Measurements from ENCODE around the gene TMC6.
"Not testable (repeated sequence)": the region's sequence is repeated elsewhere in the genome, so short reads cannot be mapped to it uniquely, and the experiment has no call there.

TMC6 gene

DNA sequence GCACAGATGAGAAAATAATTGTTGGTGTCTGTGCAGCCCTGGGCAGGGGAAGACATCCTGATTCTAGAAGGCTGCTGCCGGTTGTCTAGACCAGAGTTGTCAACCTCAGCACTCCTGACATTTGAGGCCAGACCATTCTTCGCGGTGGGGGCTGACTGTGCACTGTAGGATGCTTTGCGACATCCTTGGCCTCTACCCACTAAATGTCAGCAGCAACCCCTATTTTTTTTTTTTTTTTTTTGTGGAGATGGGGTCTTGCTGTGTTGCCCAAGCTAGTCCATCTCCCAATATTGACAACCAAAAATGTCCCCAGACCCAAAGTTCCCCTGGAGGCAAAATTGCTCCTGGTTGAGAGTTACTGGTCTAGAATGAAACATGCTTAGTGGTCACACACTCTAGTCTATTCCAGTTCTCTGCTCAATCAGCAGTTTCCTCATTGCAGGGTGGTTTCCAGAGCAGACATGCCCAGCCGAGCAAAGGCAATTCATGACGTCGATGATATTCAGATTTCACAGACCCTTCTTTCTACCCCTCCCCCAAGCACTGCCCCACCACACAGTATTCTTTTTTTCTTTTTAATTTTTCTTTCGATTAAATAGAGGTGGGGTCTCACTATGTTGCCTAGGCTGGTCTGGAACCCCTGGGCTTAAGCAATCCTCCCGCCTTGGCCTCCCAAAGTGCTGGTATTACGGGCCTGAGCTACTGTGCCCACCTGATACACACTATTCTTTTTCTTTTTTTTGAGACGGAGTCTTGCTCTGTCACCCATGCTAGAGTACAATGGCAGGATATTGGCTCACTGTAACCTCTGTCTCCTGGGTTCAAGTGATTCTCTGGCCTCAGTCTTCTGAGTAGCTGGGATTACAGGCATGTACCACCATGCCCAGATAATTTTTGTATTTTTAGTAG is 26.6 kb upstream of the TMC6 start:
- DNase-seq: no peak

DNA sequence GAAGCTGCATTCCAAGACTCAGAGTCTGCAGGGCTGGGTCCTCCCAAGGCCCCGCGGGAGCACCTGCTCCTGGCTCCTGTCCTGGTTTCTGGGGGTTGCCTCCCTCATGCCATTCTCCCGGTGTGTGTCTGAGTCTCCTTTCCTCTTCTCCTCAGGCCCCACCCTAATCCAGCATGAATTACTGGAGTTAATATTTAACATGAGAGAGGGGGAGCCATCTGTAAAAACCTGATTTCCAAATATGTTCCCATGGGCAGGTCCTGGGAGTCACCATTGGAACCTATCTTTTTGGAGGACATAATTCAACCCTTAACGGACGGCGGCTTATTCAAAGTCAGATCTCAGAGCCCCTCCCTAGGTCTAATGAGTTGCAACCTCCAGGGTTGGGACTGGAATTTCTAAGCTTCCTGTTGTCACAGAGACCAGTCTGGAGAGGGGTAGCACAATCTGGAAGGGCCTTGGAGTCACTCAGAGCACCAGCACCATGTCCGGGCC is 23.0 kb upstream of the TMC6 start:
- DNase-seq: no peak

DNA sequence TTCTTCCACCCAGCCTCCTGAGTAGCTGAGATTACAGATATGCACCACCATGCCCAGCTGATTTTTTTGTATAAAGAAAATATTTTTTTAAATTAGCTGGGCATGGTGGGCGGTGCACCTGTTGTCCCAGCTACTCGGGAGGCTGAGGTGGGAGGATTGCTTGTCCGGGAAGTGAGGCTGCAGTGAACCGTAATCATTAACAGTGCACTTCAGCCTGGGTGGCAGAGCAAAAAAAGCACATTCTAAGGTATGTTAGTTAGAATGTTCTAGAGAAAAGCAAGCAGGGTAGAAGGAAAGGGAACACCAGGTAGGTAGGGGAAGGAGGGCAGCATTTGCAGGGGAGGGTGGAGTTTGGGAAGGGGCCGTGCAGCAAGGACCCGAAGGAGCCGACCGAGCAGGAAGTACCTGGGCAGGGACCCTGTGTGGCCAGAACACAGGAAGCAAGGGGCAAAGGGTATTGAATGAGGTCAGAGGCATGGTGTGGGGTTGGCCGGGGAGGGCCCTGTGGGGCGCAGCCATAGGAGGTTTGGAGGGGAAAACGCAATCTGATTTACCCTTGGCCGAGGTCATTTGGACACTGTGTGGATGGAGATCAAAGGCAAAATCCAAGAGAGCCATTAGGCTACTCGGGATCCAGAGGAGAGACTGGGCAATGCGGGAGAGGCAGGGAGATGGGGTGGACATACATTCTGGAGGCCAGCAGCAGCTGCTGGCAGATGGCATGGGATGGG is 19.9 kb upstream of the TMC6 start:
- DNase-seq: no peak

DNA sequence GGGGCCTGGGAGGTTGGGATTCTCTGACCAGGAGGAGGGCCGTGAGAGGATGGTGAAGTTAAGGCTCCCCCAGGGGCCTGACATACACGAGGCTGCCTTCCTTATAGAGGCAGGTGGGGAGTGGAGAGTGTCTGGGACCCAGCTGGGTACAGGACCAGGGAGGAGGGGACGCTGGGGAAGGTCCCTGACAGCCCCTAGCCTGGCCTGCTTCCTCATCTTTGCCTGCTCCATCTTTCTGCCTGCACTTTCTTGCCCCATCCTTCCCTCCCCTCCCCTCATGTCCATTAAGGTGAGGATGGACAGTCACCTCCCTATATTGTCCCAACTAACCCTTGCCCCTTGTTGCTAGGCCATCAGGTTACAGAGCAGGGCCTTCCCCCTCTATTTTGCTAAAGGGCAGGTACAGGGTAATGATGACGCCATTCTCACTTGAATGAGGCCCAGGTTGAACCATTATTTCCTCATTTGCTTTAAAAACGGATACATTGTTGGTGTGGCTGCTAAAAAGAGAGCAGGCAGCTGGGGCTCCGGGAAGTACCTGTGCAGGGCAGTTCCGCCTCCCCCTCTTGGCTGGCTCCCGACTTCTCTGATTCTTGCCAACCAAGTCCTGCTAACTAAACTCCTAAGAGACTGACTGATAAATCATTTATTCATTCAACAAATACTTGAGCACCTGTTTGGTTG is 18.9 kb upstream of the TMC6 start:
- DNase-seq: no peak

DNA sequence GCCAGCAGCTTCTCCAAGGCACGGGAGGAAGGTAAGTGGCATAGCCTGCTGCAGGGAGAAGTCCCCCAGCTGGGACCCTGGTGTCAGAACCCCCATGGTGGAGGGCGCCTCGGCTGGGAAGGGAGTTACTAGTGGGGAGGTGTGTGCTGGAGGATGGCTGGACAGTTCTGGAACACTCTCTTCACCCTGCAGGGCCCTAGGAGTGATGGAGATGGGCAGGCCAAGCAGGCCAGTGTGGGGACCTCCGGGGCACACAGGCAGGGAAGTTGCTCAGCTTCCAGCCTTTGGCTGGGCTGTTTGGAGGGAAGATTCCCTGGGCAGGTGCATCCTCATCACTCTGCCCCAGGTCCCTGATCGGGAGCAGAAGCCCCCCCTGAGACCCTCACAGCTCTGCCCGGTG is 18.3 kb upstream of the TMC6 start:
- no peak for DNase-seq

DNA sequence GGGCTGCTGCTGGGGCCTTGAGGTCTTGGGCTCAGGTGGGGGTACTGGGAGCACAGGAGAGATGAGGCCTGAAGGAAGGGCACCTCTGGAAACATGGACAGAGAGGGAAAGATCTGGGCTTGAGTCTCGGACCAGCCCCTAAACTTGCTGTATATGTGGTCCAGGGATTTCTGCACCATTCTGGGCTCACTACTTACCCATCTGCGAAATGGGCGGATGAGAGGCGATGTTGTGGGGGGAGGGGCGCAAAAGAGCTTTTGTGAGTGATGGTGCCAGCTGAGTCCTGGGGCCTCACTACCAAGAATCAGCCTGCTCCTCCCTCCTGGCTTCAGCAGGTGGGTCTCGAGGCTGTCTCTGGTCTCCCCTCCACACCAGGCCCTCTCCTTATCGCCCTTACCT is 17.9 kb upstream of the TMC6 start:
- DNase-seq: no peak

DNA sequence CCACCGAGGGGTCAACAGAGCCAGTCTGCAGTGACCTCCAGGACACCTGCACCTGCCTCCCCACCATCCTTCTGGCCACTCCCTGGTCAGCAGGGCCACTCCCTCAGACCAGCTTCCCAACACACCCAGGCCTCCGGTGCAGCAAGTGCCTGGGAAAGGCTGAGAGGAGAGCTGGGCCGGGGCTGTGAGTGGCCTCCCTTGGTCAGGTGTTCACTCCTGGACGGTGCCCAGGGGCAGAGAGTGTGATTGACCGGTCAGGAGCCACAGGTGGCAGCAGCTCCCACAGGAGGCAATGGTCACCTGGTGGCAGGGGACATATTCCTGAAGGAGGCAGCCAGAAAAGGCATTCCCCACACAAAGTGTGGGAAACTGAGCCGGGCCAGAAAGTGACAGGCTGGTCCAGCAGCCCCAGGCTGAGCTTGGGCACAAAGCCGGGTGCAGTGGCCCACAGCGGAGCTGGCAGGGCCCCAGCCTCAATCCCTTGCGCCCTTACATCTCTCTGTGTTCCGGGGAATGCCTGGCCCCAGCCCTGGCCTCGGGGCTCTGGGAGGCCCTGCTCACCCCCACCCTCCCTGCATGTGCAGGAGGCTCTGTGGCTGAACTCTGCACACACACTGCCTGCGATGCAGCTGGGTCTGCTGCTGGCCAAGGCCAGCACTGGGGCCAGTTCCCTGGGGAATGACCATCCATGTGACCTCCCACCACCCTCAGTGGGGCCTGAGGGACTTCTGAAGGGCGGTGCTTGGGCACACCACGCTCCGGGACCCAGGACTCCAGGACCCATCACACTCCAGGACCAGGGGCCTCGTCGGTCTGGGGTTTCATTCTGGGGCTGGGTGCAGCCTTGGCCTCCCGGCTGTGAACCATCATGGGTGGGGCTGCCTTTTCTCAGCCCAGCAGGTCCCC is 16.4 kb upstream of the TMC6 start:
- no peak for DNase-seq

DNA sequence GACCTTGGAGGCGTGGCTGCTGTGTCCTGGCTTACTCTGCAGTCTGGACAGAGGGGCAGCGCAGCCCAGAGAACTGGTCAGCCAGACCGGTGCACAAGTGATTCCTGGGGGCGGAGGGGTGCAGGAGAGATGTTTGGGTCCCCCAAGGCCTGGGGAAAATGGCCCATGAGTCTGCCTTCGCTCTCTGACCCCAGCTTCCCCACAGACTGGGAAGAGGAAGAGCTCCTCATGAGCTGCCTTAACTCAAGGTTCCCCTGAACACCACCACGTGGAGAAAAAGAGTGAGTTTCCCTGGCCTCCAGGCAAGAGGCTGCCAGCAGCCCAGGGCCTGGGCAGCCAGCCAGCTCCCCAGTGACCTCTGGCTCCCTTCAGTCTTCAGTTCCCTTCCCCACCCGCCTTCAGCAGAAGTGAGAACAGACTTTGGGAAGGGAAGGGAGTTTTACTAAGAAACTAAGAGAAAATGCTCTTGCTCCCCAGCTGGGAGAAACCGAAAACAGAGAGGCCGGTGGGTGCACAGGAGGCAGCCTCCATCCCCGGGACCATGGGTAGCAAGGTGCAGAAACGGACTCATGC is 15.7 kb upstream of the TMC6 start:
- DNase-seq: no peak

DNA sequence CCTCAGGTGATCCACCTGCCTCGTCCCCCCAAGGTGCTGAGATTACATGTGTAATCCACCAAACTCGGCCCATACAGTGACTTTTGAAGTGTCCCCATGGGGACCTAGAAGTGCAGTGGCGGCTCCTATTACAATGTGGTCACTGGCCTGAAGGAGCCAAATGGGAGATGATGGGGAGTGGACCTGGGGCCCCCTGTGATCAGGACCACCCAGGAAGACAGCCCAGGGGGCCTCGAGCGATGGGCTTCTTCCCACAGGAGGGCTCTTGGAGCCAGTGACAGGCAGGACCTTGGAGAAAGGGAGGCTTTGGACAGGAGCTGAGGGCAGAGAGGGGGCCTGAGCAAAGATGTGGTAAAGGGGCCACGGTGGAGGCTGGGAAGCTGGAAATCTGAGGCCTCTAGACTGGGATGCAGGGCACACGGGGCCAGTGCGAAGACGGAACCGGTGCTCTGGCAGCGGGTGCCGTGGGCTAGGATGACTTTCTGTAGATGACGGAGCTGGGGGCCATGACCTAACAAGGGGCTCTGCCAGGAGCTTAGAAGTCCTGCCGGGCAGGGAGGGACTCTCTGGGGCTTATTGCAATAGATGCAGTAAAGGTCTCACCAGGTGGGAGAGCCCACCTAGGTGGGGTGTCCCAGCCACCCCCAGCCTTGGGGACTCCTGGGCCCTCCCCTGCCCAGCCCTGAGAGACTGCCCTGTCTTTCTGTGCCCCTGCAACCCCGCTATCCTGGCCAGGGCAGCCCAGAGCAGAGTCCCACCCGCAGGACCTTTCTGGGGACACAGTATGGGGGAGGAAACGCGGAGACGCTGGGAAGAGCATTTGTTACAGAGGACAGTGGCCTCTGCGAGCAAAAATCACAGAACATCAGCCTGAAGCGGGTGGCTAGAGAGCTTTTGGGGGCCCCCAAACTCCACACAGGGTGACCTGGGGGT is 14.9 kb upstream of the TMC6 start:
- DNase-seq: no peak

DNA sequence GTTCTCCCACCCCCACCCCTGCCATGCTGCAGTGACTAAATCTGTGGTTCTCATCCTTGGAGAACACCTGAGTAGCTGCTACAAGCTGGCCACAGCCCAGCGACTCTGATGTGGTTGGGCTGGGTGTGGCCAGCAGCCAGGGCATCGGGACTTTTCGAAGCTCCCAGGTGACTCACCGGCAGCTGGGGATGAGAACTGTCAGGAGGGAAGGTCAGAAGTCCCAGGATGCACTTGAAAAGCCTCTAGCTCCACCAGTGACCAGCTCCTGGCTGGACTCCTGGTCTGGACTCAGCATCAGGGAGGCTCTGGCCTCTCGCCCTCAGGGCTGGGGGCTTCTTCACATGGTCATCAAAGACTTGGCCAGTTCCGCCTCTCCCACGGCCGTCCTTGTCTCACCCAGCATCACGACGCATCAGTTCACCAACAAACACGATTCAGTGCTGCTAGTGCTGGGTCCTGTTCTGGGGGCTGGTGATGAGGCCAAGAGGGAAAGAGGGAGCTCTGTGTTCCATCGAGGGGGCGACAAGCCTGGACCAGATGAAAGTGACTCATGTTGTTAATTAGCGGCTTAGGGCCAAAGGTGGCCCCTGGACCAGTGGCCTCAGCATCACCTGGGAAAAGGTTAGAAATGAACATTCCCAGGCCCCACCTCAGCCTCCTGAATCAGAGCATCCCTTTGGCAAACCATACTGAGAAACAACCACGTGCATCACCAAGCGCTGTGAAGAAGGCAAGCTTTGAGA is 13.7 kb upstream of the TMC6 start:
- no peak for DNase-seq

DNA sequence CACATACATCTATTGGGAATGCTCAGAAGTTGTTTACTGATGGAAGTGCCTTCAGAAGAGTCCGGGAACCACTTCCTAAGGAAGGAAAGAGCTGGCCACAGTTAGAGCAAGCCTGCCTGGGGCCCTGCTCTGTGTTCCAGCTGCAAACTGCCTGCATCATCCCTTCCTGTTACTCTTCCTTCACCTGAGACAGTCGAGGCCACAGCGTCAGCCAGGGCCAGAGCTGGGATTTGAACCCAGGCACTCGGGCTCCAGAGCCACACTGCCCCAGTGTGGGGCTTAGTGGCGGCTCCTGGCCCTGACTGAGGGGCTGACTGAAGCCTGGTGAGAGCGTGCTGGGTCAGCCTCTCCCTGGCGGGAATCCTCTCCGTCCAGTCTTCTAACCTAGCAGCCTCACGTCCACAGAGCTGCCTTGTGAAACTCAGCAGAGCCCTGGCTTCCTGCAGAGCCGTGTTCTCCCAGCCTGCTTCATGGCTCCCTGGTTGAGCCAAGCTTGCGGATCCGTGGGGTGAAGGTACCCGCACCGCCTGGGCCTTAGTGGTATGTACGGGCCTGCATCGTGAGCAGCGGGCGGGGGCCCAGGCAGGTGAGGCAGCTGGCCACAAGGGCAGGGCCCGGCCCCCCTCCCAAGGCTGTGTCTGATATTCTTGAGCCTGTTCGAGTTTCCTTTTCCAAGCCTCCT is 13.0 kb upstream of the TMC6 start:
- DNase-seq: no peak

DNA sequence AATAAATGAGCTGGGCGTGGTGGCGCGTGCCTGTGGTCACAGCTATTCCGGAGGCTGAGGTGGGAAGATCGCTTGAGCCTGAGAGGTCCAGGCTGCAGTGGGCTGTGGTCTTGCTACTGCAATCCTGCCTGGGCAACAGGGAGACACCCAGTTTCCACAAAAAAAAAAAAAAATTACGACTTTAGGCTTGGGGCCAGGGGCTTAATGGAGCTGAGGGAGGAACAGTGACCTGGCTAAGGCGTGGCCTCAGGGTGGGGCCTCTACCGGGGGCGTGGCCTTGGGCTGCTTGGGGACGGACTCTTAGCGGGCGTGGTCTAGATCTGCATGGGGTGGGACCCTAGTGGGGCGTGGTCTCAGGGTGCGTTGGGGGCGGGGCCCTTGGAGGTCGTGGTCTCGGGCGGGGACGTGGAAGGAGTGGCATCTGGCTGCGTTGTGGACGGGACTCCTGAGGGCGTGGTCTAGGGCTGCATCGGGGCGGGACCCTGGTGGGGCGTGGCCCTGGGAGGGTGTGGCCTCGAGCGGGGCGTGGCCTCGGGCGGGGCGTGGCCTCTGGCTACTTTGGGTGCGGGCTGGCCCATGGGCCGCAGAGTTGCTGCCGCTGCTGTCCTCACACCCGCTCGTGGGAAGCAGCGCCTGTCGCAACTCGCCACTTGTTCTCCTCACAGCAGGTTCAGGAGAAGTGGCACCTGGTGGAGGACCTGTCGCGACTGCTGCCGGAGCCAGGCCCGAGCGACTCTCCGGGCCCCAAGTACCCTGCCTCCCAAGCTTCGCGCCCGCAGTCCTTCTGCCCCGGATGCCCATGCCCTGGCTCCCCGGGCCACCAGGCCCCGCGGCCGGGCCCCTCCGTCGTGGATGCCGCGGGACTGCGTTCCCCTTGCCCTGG is 11.9 kb upstream of the TMC6 start:
- DNase-seq: peak; percentile 23

DNA sequence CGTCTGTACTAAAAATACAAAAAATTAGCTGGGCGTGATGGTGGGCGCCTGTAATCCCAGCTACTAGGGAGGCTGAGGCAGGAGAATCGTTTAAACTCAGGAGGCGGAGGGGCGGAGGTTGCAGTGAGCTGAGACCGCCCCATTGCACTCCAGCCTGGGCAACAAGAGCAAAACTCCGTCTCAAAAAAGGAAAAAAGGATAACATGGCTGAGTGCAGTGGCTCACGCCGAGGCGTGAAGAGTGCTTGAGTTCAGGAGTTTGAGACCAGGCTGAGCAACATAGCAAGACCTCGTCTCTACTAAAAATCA is 11.3 kb upstream of the TMC6 start:
- DNase-seq: not testable (repeated sequence)

DNA sequence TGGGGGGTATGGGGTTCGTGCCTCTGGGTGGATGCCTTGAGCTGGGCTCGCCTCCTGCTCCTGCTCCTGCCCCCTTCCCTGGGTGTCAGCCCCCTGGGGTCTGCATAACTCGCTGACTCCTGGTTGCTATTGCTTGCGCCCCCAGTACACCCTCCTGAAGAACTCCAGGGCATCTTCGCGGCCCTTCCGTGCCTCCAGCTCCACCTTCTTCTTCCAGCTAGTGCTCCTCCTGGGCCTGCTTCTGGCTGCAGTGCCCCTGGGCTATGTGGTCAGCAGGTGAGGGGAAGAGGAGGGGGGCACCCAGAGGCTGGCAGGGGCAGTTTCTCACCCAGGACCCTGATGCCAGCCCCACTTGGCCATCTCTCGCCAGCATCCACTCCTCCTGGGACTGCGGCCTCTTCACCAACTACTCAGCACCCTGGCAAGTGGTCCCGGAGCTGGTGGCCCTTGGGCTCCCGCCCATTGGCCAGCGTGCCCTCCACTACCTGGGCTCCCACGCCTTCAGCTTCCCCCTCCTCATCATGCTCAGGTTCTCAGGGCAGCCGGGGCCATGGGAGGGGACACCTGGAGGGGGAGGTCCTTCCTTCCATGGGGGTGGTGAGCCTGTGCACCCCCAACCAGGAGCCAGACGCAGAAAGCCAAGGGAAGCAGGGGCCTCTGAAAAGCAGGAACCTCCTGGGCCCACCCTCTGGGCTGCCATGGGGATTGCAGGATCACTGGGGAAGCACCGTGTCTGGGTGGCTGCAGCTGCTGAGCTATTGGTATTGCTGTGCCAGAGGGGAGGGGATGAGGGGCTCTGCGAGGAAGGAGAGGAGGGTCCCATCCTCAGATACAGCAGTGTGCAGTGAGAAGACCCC is 9.9 kb upstream of the TMC6 start:
- DNase-seq: no peak

DNA sequence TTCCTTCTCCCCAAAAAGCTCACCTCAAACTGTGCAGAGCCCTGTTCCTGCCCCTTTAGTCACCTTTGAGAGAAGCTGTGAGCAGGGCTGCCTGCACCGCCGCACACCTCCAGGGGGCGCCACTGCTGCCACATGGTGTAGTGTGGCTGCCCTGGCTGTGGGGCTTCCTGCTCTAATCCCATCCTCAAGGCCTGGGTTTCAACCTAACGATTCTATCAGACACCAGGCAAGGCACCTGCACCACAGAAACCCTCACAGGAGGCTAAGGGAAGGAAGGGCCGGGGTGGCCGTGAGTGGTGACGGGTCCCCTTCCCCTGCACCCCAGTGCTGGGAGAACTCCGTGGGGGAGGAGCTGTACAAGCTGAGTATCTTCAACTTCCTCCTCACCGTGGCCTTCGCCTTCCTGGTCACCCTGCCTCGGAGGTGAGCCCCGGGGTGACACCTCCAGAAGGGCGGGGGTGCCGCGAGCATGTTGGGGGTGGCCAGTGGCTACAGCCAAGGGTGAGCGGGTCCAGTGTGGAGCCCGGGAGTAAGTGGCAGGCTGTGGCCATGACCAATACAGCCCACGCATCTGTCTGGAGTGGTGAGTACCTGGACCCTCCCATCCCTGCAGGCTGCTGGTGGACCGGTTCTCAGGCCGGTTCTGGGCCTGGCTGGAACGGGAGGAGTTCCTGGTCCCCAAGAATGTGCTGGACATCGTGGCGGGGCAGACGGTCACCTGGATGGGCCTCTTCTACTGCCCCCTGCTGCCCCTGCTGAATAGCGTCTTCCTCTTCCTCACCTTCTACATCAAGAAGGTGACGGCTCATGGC is 9.0 kb upstream of the TMC6 start:
- DNase-seq: no peak

DNA sequence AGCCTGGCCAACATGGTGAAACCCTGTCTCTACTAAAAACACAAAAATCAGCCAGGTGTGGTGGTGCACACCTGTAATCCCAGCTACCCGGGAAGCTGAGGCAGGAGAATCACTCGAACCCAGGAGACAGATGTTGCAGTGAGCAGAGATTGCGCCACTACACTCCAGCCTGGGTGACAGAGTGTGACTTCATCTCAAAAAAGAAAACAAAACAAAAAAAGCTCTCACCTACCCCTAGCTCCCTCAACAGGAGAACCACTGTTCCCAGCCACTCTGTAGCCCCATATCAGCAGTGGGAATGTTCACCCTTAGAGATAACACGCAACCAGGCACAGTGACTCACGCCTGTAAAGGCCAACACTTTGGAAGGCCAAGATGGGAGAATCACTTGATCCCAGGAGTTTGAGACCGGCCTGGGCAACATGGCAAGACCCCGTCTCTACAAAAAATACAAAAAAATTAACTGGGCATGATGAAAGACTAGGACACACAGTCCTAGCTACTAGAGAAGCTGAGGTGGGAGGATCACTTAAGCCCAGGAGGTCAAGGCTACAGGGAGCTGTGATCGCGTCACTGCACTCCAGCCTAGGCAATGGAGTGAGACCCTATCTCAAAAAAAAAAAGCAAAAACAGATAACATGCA is 7.4 kb upstream of the TMC6 start:
- DNase-seq: no peak

Measured in NCI-H1417 treated with DMSO at 0.1 percent for 48 hours (cell line).